Activated CD4-positive, alpha-beta memory T cell treated with anti-CD3 and anti-CD28 coated beads, Interleukin-2, amount 10 ng/mL, durations not matched to agents 7 days and 5 days (primary cell): ENCODE results near the gene SLC6A16. TPM values are rescaled to one million over a fixed set of nuclear protein-coding genes. Genes with fewer than 3 reads are reported as not detected.

Source experiments
- CTCF ChIA-PET: fragments of 350-600 bp; sonication (Branson Sonifier 250); formaldehyde crosslinking; loops from one replicate; lab custom pipeline; 2021; ENCODE audit warnings: antibody characterized with exemption, inconsistent platforms; lab: Charles Lee
- POLR2A ChIA-PET: fragments of 350-600 bp; sonication (Branson Sonifier 250); formaldehyde crosslinking; loops from one replicate; lab custom pipeline; 2021; ENCODE audit warnings: antibody characterized with exemption; lab: Charles Lee
- DNase-seq: peaks from one replicate; pipeline ENCODE4 v3.0.0-alpha.2; 2020
- H3K27ac Mint-ChIP-seq: one replicate; pipeline ENCODE4 v1.8.0; 2021; ENCODE audit warnings: mild to moderate bottlenecking, mixed read lengths
- H3K27me3 Mint-ChIP-seq: one replicate; pipeline ENCODE4 v1.8.0; 2021; ENCODE audit warnings: mixed read lengths
- H3K36me3 Mint-ChIP-seq: one replicate; pipeline ENCODE4 v1.8.0; 2021; ENCODE audit warnings: low read depth, mixed read lengths
- H3K4me1 Mint-ChIP-seq: one replicate; pipeline ENCODE4 v1.8.0; 2021; ENCODE audit warnings: mixed read lengths
- H3K4me3 Mint-ChIP-seq: one replicate; pipeline ENCODE4 v1.8.0; 2021; ENCODE audit warnings: mild to moderate bottlenecking, mixed read lengths
- H3K9me3 Mint-ChIP-seq: one replicate; pipeline ENCODE4 v1.8.0; 2021; ENCODE audit warnings: mixed read lengths
- total RNA-seq, 2 experiments: library from RNA; stranded (reverse); gene quantifications; one replicate each; pipeline ENCODE4 v1.2.3, GENCODE V29; 2021

SLC6A16 gene
- total RNA-seq, 2 experiments from 2014 or later: 3.0 to 3.5 TPM

DNA sequence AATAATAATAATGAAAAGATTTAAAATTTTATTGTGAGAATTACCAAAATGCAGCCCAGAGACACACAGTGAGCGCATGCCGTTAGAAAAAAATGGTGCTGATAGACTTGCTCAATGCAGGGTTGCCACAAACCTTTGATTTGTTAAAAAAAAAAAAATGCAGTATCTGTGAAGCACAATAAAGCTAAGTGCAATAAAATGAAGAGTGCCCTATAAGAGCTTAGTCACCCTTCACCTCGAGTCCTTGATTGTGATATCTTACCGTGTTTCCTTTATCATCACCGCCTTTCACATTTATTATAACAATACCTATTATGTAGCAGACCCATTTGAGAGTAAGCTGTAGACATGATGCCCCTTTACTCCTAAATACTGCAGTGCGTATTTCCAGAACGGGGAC lies 83.2 kb downstream of the SLC6A16 start:
- H3K4me1 Mint-ChIP-seq: no peaks in the 10 kb centered on the region
- POLR2A ChIA-PET: interaction anchor here (0.6 kb wide), 1 partner anchor 13 kb away, joined by 3 read pairs; no protein-coding TSS in a partner anchor
- H3K4me3 Mint-ChIP-seq: no peak overlapping the region
- no peak for DNase-seq
- no peaks in the 10 kb centered on the region for H3K36me3 Mint-ChIP-seq
- no peaks in the 10 kb centered on the region for H3K9me3 Mint-ChIP-seq
- CTCF ChIA-PET: no interaction called here
- no peak overlapping the region for H3K27ac Mint-ChIP-seq
- H3K27me3 Mint-ChIP-seq: peaks cover 7% of the 10 kb centered on the region

Other genes with a start within 250 kb of the SLC6A16 start
- 100 to 1,000 TPM; 179 to 188 TPM for gene SNRNP70, start 239.7 kb downstream of the SLC6A16 start, total RNA-seq
- gene LIN7B, start 210.8 kb downstream of the SLC6A16 start, total RNA-seq: 1 to 10 TPM; 4.3 to 4.7 TPM
- gene C19orf73, start 206.0 kb downstream of the SLC6A16 start, total RNA-seq: 1 to 10 TPM; 1.0 TPM
- gene PPFIA3, start 205.6 kb downstream of the SLC6A16 start, total RNA-seq: 1 to 10 TPM; 2.6 TPM
- not detected for gene HRC, start 169.8 kb downstream of the SLC6A16 start, total RNA-seq
- under 1 TPM in 1 of 2 experiments, not detected in 1; 0.58 TPM for gene TRPM4, start 167.4 kb downstream of the SLC6A16 start, total RNA-seq
- gene CD37, start 10.2 kb upstream of the SLC6A16 start, total RNA-seq: 100 to 1,000 TPM; 278 to 299 TPM
- gene TEAD2, start 37.2 kb upstream of the SLC6A16 start, total RNA-seq: not detected
- not detected for gene DKKL1, start 38.7 kb upstream of the SLC6A16 start, total RNA-seq
- under 1 TPM; 0.73 to 0.81 TPM for gene KASH5, start 63.1 kb upstream of the SLC6A16 start, total RNA-seq
- not detected for gene PTH2, start 98.2 kb upstream of the SLC6A16 start, total RNA-seq
- gene GFY, start 100.2 kb upstream of the SLC6A16 start, total RNA-seq: not detected
- gene SLC17A7, start 116.3 kb upstream of the SLC6A16 start, total RNA-seq: under 1 TPM; 0.30 to 0.43 TPM
- 100 to 1,000 TPM; 168 to 170 TPM for gene PIH1D1, start 126.6 kb upstream of the SLC6A16 start, total RNA-seq
- 10 to 100 TPM; 34.1 to 36.6 TPM for gene ALDH16A1, start 128.0 kb upstream of the SLC6A16 start, total RNA-seq
- gene FLT3LG, start 149.0 kb upstream of the SLC6A16 start, total RNA-seq: 100 to 1,000 TPM; 187 to 197 TPM
- gene RPL13A, start 162.4 kb upstream of the SLC6A16 start, total RNA-seq: 1,000 to 10,000 TPM; 2,417 to 2,463 TPM
- gene RPS11, start 171.2 kb upstream of the SLC6A16 start, total RNA-seq: 1,000 to 10,000 TPM; 2,194 to 2,385 TPM
- 10 to 100 TPM; 10.2 to 11.1 TPM for gene FCGRT, start 187.5 kb upstream of the SLC6A16 start, total RNA-seq
- gene RCN3, start 202.8 kb upstream of the SLC6A16 start, total RNA-seq: 1 to 10 TPM; 1.8 to 2.0 TPM